Activated CD8-positive, alpha-beta memory T cell treated with anti-CD3 and anti-CD28 coated beads, Interleukin-2, amount 50 U/mL, for 24 hours (primary cell): Measurements from ENCODE around the gene CCL25.

ENCODE experiments used
- DNase-seq: peaks from one replicate; pipeline ENCODE4 v3.0.0-alpha.2; 2020; ENCODE audit errors: extremely low read depth

CCL25 gene

DNA sequence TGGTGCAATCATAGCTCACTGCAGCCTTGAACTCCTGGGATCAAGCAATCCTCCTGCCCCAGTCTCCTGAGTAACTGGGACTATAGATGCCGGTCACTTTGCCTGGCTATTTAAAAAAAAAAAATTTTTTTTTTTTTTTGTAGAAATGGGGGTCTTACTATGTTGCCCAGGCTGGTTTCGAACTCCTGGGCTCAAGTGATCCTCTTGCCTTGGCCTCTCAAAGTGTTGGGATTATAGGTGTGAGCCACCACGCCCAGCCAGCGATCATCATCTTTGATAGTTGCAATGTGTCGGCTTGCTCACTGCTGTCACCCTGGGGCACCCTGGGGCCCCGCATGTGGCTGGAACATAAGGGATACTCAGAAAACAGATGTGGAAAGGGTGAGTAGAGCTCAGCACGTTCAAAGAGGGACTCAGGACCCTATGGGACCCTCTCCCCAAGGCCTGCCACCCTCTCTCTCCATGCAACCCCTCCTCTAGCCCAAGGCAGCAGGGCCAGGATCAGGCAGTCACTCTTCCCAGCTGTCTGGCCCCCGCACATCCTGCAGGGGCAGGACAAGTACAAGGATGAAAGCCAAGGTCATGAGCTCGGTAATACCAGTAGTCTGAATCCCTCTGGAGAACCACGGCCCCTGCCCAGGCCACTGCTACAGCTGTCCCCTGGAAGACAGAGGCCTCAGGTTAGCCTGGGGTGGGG is 6.5 kb upstream of the CCL25 start:
- no peak for DNase-seq

DNA sequence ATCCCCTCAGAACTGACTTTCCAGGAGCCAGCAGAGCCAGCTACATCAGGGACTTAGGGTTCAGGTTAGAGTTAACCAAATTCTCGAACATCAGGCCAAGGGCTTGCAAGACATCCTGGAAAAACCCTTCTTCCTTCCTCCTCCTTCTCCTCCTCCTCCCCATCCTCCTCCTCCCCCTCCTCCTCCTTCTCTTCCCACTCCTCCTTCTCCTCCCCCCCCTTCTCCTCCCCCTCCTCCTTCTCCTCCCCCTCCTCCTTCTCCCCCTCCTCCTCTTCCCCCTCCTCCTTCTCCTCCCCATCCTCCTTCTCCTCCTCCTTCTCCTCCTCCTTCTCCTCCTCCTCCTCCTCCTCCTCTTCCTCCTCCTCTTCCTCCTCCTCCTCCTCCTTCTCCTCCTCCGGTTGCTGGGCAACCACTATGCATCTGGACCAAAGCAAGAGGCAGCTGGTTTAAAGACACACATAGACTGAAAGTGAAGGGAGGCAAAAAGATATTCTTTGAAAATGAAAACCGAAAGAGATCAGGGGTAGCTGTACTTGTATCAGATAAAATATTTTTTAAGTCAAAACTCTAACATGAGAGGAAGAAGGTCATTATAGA is 5.9 kb upstream of the CCL25 start:
- no peak for DNase-seq

- peak; percentile 83 for DNase-seq
Observed at GRCh38 chr19:8050274-8051096, 2.1 kb upstream of the CCL25 start.

DNA sequence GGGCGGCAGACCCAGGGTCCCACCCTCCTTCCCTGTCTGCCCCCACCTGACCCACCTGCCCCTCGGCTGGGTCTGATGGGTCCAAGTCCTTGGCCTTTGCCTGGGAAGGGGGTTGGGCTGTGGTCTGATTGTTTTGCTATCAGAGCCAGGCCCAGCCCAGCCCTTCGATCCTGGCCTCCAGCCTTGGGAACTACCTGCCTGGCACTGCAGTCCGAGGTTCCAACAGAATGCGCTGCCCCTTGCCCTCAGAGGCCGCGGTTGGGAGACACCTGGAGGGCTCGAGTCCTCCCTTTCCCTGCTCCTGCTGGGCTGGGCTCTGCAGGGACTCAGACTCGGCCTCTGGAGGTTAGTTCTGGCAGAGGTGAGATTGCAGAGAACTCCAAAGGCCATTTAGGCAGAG is 1.6 kb downstream of the CCL25 start:
- no peak for DNase-seq

- DNase-seq = no peak
Observed at GRCh38 chr19:8056533-8056932, 4.0 kb downstream of the CCL25 start.

GRCh38 chr19:8057545-8058270 is 5.1 kb downstream of the CCL25 start:
- no peak for DNase-seq

- DNase-seq = no peak
Observed at GRCh38 chr19:8064911-8065874, 12.6 kb downstream of the CCL25 start.

- DNase-seq = no peak
Observed at GRCh38 chr19:8065875-8066261, 13.3 kb downstream of the CCL25 start.

GRCh38 chr19:8069096-8069973 is 16.8 kb downstream of the CCL25 start:
- DNase-seq = no peak

GRCh38 chr19:8071912-8072311 is 19.4 kb downstream of the CCL25 start:
- no peak for DNase-seq

- DNase-seq = no peak
Observed at GRCh38 chr19:8074501-8074900, 21.9 kb downstream of the CCL25 start.

GRCh38 chr19:8075158-8076074 is 22.9 kb downstream of the CCL25 start:
- no peak for DNase-seq

GRCh38 chr19:8079988-8080387 is 27.4 kb downstream of the CCL25 start:
- no peak for DNase-seq

DNA sequence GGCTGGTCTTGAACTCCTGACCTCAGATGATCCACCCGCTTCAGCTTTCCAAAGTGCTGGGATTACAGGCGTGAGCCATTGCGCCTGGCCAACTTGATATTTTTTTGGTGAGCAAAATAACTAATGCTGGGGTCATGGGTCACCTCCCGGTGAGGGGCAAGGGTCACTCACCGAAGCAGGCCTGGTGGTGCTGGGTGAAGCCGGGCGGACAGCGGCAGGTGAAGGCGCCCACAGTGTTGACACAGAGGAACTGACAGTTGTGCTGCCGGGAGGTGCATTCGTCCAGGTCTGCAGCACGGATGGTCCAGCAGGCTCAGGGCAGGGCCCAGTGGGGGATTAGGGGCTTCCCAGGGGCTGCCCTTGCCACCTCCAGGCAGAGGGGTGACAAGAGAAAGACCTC is 28.3 kb downstream of the CCL25 start:
- DNase-seq = no peak

GRCh38 chr19:8081569-8082550 is 29.3 kb downstream of the CCL25 start:
- DNase-seq = no peak

- no peak for DNase-seq
Observed at GRCh38 chr19:8083141-8083540, 30.6 kb downstream of the CCL25 start.

DNA sequence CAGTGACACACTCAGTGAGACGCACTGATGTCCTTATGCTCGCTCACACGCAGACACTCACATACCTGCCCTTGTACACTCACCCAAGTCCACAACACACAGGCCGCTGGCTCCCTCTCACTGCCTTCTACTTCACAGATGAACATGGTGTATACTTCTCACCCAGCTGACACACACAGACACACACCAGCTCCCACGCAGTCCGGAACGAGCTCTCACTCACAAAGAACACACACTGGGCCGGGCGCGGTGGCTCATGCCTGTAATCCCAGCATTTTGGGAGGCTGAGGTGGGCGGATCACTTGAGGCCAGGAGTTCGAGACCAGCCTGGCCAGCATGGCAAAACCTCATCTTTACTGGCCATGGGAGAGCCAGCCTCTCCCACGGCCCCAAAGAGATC is 31.6 kb downstream of the CCL25 start:
- no peak for DNase-seq
